Vagina (tissue), 2 donors: Measurements from ENCODE around the gene NSMCE1.

ENCODE experiments used
- CTCF ChIP-seq, 3 experiments: fragments of 450-650 bp in 2 of 3; fragments of 200-600 bp in 1 of 3; sonication (generic) in 1 of 3; IDR thresholded peaks; one replicate each; pipeline ENCODE4 v1.5.1; 2017 to 2019; ENCODE audit warnings: antibody characterized with exemption in 3 of 3, mild to moderate bottlenecking in 2 of 3, moderate library complexity in 2 of 3
- POLR2A ChIP-seq, 2 donors: fragments of 450-650 bp; IDR thresholded peaks; one replicate each; pipeline ENCODE4 v1.6.1; 2017; ENCODE audit warnings: antibody characterized with exemption in 2 of 2, mild to moderate bottlenecking in 2 of 2, moderate library complexity in 2 of 2
- POLR2AphosphoS5 ChIP-seq, 2 donors: sonication (generic); formaldehyde crosslinking; IDR thresholded peaks; one replicate each; pipeline ENCODE4 v1.9.0; 2017; ENCODE audit warnings: antibody characterized with exemption in 2 of 2, mild to moderate bottlenecking in 2 of 2, low read depth in 1 of 2; ENCODE audit not compliant: insufficient read depth in 1 of 2

GRCh38 chr16:27314986-27315332 is 46.4 kb upstream of the NSMCE1 start:
- TF ChIP-seq POLR2AphosphoS5 (IDR thresholded peaks at IDR 0.05; ENCODE audit: insufficient read depth in 1 of 2, low read depth in 1 of 2) (no peak), POLR2A (IDR thresholded peaks at IDR 0.05) (no peak), CTCF (IDR thresholded peaks at IDR 0.05) (no peak)
